SW480 (cell line): ENCODE measurements around the gene GGA2.
A peak's percentile ranks its signal among the peaks of the same experiment; 100 is the strongest.
"Not testable (repeated sequence)": the region's sequence is repeated elsewhere in the genome, so short reads cannot be mapped to it uniquely, and the experiment has no call there.

Experiments
- DNase-seq: peaks from one replicate; pipeline ENCODE4 v3.0.0-alpha.2; 2016; ENCODE audit warnings: low spot score

GGA2 gene

GRCh38 chr16:23524886-23525285, 14.6 kb upstream of the GGA2 start:
- no peak for DNase-seq

GRCh38 chr16:23523876-23524385, 13.6 kb upstream of the GGA2 start:
- DNase-seq = no peak

- DNase-seq = no peak
These were observed 13.0 kb upstream of the GGA2 start for GRCh38 chr16:23523321-23523720.

GRCh38 chr16:23521965-23522364, 11.7 kb upstream of the GGA2 start:
- DNase-seq = no peak

DNA sequence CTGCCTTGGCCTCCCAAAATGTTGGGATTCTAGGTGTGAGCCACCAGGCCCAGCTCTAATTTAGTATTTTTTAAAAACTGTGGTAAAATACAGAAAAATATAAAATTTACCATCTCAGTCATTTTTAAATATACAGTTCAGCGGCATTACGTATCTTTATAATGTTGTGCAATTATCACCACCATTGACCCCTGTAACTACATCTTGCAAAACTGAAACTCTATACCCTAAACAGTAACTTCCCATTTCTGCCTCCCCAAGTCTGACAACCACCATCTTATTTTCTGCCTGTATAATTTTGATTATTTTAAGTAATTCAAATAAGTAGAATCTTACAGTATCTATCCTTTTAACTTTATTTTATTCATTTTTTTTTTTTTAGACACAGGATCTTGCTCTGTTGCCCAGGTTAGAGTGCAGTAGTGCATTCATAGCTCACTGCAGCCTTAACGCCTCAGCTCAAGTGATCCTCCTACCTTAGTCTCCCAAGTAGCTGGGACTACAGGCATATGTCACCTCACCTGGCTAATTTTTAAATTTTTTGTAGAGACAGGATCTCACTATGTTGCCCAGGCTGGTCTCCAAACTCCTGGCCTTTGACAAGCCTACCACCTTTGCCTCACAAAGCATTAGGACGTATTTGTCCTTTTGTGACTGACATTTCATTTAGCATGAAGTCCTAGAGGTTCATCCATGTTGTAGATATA, 10.9 kb upstream of the GGA2 start:
- no peak for DNase-seq

- DNase-seq = no peak
These were observed 10.2 kb upstream of the GGA2 start for GRCh38 chr16:23520500-23520899.

DNA sequence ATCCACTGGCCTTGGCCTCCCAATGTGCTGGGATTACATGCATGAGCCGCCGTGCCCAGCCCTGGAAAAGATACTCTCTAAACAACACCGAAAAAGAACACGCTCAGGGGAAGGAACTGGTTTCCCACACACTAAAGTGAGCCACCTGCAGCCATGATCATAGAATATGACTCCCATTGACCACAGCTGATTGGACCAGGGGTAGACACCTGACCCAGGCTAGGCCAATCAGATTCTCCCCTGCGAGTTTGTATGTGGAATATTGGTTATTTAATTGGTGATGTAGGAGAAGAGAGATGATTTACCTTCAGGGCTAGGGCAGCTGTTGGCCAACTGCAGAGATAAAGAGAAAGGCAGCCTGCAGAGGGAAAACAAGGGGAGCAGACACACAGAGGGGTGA, 9.0 kb upstream of the GGA2 start:
- no peak for DNase-seq

- no peak for DNase-seq
These were observed 8.2 kb upstream of the GGA2 start for GRCh38 chr16:23518435-23518891.

DNA sequence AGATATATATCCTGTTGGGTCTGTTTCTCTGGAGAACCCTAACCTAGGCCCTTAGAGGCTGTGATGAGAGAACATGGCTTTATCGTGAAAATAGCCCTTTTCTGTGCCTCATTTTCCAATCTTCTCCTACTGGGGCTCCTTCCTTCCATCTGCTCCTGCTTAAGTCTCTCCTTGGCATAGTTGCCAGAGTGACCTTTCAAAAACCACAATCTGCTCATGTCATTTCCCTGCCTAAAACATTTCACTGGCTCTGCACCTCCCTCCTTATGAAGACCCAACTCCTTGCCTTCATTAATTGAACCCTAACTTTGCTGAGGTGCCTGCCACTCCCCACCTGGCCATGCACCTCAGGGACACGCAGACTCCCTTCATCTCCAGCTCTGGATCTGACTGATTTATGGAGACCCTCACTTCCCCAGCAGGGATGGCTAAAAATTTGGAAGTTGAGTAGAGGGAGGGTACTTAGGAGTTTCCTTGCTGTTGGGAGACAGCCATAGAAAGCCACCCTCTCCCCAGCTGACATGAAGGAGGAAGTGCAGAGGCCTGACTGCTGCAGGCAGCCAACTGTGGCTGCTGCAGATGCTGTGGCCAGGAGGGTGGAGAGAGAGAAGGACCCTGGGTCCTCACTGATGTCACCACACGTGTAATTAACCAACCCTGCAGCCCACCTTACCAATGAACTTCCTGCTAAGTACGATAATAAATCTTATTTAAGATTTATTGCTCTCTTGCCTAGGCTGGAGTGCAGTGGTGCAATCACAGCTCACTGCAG, 6.3 kb upstream of the GGA2 start:
- DNase-seq = no peak

- DNase-seq = no peak
These were observed 5.6 kb upstream of the GGA2 start for GRCh38 chr16:23515881-23516280.

GRCh38 chr16:23514381-23515152, 4.3 kb upstream of the GGA2 start:
- peak; percentile 25 for DNase-seq

DNA sequence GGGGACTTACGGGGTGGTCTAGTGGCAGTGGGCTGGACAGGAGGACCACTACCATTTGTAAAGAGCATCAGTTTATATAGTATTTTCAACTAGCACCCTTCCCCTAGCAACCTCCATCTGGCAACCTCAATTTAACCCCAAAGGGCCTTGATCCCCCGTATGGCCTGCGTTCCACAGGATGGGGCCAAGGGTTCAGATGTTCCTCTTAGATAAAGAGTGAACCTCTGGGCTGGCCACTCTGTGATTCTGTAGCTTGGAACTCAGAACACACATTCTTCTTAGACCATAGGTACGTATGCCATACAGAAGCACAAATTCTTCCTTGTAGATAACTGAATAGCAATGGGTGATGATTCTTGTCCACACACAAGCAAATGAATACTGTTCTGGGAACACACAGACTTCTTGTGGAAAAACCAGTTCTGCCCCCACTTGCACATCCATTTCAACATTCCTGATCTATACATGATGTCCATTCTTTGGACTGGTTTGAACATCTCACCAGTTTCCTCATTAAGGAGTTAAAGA, 1.9 kb upstream of the GGA2 start:
- DNase-seq = no peak

DNA sequence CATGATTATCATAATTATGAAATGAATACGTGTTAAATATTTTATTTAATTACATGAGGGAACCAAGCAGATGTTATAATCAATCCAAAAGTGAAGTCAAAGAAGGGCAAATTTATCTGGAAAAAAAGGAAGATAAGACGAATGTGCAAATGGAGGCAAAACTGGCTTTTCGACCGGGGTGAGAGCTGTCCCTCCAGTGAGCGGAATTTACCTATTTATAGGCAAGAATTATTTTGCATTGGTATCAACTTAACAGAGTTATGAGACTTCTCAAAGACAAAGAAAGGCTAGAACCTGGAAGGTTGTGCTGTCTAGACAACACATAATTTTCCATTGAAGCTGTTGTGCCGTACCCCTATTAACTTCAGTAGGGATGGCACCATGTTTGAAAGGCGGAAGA, 1.4 kb upstream of the GGA2 start:
- DNase-seq = no peak

DNA sequence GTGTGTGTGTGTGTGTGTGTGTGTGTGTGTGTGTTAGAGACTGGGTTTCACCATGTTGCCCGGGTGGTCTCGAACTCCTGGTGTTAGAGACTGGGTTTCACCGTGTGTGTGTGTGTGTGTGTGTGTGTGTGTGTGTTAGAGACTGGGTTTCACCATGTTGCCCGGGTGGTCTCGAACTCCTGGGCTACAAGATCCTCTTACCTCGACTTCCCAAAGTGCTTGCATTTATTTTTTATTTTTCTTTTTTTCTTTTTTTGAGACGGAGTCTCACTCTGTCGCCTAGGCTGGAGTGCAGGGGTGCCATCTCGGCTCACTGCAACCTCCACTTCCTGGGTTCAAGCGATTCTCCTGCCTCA, 599 bp upstream of the GGA2 start:
- DNase-seq = not testable (repeated sequence)

GRCh38 chr16:23509782-23510163, 521 bp downstream of the GGA2 start:
- DNase-seq = no peak

DNA sequence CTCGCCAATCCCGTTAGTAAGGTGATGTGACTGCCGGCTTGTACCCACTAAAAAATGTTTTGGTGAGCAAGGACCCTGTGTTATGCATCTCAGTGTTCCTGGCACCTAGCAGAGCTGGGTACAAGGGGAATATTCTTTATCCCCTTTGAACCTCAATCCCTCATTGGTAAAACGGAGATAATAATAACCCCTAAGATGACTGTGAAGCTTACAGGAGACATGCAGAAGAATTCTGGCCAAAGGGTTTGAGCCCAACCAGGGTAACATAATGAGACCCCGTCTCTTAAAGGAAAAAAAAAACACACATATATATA, 896 bp downstream of the GGA2 start:
- DNase-seq = no peak

DNA sequence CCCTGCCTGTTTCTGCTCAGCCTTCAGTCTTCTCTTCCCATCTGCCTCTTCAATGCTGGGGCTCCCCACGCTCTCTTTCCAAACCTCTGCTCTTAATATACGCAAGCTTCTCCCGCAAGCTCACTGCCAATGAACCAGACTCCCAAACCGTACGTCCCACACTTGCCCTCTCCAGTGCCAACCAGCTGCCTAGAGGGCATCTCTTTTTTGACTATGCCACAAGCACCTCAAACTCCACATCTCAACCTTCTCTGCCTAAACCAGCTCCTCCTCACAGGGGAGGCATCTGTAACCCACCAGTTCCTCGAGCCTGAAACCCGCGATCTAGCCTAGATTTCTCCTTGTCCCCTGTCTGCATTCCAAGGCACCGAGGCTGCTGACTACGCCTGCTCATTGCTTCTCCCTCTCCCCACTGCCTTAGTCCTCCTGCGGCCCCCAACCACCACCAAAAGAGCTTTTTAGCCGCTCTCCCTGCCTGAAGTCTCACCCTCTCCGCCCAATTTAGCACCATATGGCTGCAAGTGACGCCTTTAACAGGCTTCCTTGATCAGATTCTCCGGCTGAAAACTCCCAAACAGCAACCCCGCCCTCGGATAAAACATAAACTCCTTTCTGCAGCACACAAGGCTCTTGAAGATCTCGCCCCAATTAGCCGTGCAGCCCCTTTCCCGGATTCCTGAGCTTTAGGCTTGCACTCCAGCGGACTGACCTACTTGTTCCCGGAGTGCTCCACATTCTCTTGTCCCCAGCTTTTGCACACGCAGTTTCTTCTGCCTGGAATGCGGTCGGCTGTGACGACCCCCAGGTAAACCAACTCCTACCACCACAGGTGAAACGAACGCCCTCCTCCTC, 1.5 kb downstream of the GGA2 start:
- DNase-seq = no peak

DNA sequence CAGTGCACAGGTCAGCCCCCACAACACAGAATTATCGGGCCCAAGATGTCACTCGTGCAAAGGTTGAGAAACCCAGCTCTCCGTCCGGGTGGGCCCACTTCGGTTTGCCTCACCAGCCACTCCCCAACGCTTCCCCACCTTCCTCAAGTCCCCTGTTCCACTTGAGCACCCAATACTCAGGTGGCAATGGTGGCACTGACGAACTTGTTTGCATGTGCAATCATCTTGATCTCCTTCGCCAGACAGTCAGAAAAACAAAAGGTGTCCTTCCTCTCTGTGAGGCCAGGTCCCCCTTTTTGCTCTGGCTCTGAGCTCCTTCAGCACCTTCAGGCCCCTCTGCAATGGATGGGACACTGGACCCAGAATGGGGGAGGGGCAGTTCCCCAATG, 3.7 kb downstream of the GGA2 start:
- no peak for DNase-seq

- DNase-seq = no peak
These were observed 4.4 kb downstream of the GGA2 start for GRCh38 chr16:23505671-23506605.

GRCh38 chr16:23505180-23505665, 5.1 kb downstream of the GGA2 start:
- no peak for DNase-seq
